ENCODE results near the gene GALNT7. TPM values are rescaled to one million over a fixed set of nuclear protein-coding genes. Genes with fewer than 3 reads are reported as not detected.
A peak's percentile ranks its signal among the peaks of the same experiment; 100 is the strongest.

Gene GALNT7
- total and polyA plus RNA-seq, 2 of the 13 experiments (the other 11 are each of a cell fraction or from before 2014, with no cell fraction given): 0.08 to 0.13 TPM

DNA sequence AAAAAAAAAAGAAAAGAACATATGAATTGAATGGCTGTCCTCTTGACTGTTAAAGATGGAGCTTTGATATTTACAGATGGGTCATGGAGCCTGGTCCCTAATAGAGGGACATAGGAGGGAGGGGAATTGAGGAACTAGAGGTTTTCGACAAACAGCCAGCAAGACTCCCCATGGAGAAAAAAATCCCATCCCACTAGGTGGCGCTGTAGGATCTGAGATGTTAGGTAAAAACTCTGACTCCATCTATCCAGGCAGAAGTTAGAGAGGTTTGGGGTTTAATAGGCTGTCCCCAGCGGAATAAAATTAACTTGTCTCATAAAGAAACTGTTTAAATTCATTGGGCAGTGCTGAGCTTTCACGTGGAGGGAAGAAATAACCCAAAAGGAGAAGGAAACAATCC lies 119.7 kb downstream of the GALNT7 start:
- Histone ChIP-seq H3K79me2 (ENCODE audit: insufficient read depth, low read length) (no peaks in the 10 kb centered on the region), H3K9ac (ENCODE audit: insufficient read depth, low read depth, low read length) (no peak overlapping the region), H2AFZ (ENCODE audit: low read length) (no peak overlapping the region), H3K27ac (ENCODE audit: extremely low read length, insufficient read depth, low read length) (no peak overlapping the region), H3K27me3 (ENCODE audit: control insufficient read depth in 1 of 2, insufficient read depth in 2 of 2, low read length in 2 of 2) (0 out of 5 replicates have a peak, but pooled peaks cover 0 to 3% of the 10 kb centered on the region in 2 experiments), H3K9me3 (ENCODE audit: low read length) (peaks cover 10% of the 10 kb centered on the region), H3K4me2 (ENCODE audit: low read depth, low read length) (no peak overlapping the region), H3K36me3 (replicated peaks in 1 of 2; ENCODE audit: control insufficient read depth in 1 of 2, insufficient read depth in 2 of 2, low read length in 2 of 2) (no peaks in the 10 kb centered on the region), H4K20me1 (ENCODE audit: insufficient read depth, low read length) (no peaks in the 10 kb centered on the region), H3K4me3 (replicated peaks in 1 of 3; ENCODE audit: insufficient read depth in 1 of 3, low read depth in 2 of 3, low read length in 3 of 3) (no peak overlapping the region), H3K4me1 (ENCODE audit: insufficient read depth, low read length) (no peaks in the 10 kb centered on the region)
- 13% methylated on average over 4 of the region's 4 CpGs for WGBS (ENCODE audit: low lambda C conversion rate)
- CTCF ChIA-PET (ENCODE audit: low intra/inter-chr PET ratio, low total read pairs): interaction anchor here (0.9 to 2.6 kb wide), 3 partner anchors 129 to 868 kb away, joined by 4 to 16 read pairs (median 5); no protein-coding TSS in a partner anchor
- BruUV-seq (replicated peaks): no TSS peak
- peak; percentile 60 for DNase-seq (ENCODE audit: low spot score)
- TF ChIP-seq STAG1 (CRISPR knock-in tag; IDR thresholded peaks at IDR 0.05) (peak; percentile 77), ZMYM4 (CRISPR knock-in tag; IDR thresholded peaks at IDR 0.05) (no peak), ZNF670 (CRISPR knock-in tag; IDR thresholded peaks at IDR 0.05; ENCODE audit: borderline replicate concordance) (no peak), RAD21 (CRISPR knock-in tag; IDR thresholded peaks at IDR 0.05) (0 out of 2 replicates have a peak, but pooled peaks have one; percentile 21), XBP1 (CRISPR knock-in tag; IDR thresholded peaks at IDR 0.05) (no peak), GABPB1 (CRISPR knock-in tag; IDR thresholded peaks at IDR 0.05) (no peak), EHMT2 (IDR thresholded peaks at IDR 0.05; ENCODE audit: borderline replicate concordance, low read depth, low read length) (no peak), SMC3 (IDR thresholded peaks at IDR 0.05; ENCODE audit: low read length) (peak; percentile 69), MYC (CRISPR knock-in tag; IDR thresholded peaks at IDR 0.05; ENCODE audit: borderline replicate concordance) (no peak), CENPT (CRISPR knock-in tag; IDR thresholded peaks at IDR 0.05; ENCODE audit: low read depth) (no peak), MLLT10 (CRISPR knock-in tag; IDR thresholded peaks at IDR 0.05) (no peak)
- TF ChIP-seq, protein P1, sequence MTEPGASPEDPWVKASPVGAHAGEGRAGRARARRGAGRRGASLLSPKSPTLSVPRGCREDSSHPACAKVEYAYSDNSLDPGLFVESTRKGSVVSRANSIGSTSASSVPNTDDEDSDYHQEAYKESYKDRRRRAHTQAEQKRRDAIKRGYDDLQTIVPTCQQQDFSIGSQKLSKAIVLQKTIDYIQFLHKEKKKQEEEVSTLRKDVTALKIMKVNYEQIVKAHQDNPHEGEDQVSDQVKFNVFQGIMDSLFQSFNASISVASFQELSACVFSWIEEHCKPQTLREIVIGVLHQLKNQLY (CRISPR knock-in tag; IDR thresholded peaks at IDR 0.05): no peak
- TF ChIP-seq, protein P2, sequence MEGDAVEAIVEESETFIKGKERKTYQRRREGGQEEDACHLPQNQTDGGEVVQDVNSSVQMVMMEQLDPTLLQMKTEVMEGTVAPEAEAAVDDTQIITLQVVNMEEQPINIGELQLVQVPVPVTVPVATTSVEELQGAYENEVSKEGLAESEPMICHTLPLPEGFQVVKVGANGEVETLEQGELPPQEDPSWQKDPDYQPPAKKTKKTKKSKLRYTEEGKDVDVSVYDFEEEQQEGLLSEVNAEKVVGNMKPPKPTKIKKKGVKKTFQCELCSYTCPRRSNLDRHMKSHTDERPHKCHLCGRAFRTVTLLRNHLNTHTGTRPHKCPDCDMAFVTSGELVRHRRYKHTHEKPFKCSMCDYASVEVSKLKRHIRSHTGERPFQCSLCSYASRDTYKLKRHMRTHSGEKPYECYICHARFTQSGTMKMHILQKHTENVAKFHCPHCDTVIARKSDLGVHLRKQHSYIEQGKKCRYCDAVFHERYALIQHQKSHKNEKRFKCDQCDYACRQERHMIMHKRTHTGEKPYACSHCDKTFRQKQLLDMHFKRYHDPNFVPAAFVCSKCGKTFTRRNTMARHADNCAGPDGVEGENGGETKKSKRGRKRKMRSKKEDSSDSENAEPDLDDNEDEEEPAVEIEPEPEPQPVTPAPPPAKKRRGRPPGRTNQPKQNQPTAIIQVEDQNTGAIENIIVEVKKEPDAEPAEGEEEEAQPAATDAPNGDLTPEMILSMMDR (CRISPR knock-in tag; IDR thresholded peaks at IDR 0.05): peak; percentile 75
- FAIRE-seq: peak; percentile 73
- intact Hi-C loops (cut with micrococcal nuclease; ENCODE audit: unreplicated experiment): loop anchor here (1.0 to 2.0 kb wide), 4 partner anchors 73 to 868 kb away; no protein-coding TSS in a partner anchor
- POLR2A ChIA-PET: no interaction called here
- in situ Hi-C loops (cut with HindIII; ENCODE audit: extremely low pct_ligation_motif_present, low pct_unique_long_range_greater_than_20kb): loop anchor here (10.0 kb wide), 1 partner anchor 127 kb away; no protein-coding TSS in a partner anchor
- ATAC-seq: peak; percentile 84

Data from HepG2 (cell line).